ENCODE results near the gene ATXN1.

The ATXN1 gene

GRCh38 chr6:16316741-16317251, 444.5 kb downstream of the ATXN1 start:
- no CpG with 5 or more reads among the region's 7 CpGs for WGBS (ENCODE audit: insufficient coverage, insufficient read length)
- H3K36me3 ChIP-seq (ENCODE audit: control insufficient read depth, insufficient read depth, low read length) = no peaks in the 10 kb centered on the region
- no peaks in the 10 kb centered on the region for H3K27me3 ChIP-seq (ENCODE audit: control insufficient read depth, insufficient read depth, low read length)
- H3K4me3 ChIP-seq (ENCODE audit: low read length) = no peak overlapping the region
- H3K4me1 ChIP-seq (ENCODE audit: control insufficient read depth, insufficient read depth, low read length) = peaks cover 5% of the 10 kb centered on the region
- DNase-seq (ENCODE audit: low read depth, low spot score) = no peak
- H3K9me3 ChIP-seq (ENCODE audit: control insufficient read depth, insufficient read depth, low read length) = no peaks in the 10 kb centered on the region
- H3K27ac ChIP-seq (ENCODE audit: low read length) = no peak overlapping the region

- DNase-seq (ENCODE audit: low read depth, low spot score) = no peak
- Histone ChIP-seq H3K27ac (ENCODE audit: low read length) (no peak overlapping the region), H3K4me3 (ENCODE audit: low read length) (no peak overlapping the region), H3K27me3 (ENCODE audit: control insufficient read depth, insufficient read depth, low read length) (no peaks in the 10 kb centered on the region), H3K36me3 (ENCODE audit: control insufficient read depth, insufficient read depth, low read length) (no peaks in the 10 kb centered on the region), H3K9me3 (ENCODE audit: control insufficient read depth, insufficient read depth, low read length) (no peaks in the 10 kb centered on the region), H3K4me1 (ENCODE audit: control insufficient read depth, insufficient read depth, low read length) (no peaks in the 10 kb centered on the region)
- no CpG with 5 or more reads among the region's 4 CpGs for WGBS (ENCODE audit: insufficient coverage, insufficient read length)
These were observed 447.0 kb downstream of the ATXN1 start for GRCh38 chr6:16314296-16314695.

GRCh38 chr6:16313732-16314131, 447.5 kb downstream of the ATXN1 start:
- Histone ChIP-seq H3K4me3 (ENCODE audit: low read length) (no peak overlapping the region), H3K9me3 (ENCODE audit: control insufficient read depth, insufficient read depth, low read length) (no peaks in the 10 kb centered on the region), H3K36me3 (ENCODE audit: control insufficient read depth, insufficient read depth, low read length) (no peaks in the 10 kb centered on the region), H3K4me1 (ENCODE audit: control insufficient read depth, insufficient read depth, low read length) (no peaks in the 10 kb centered on the region), H3K27me3 (ENCODE audit: control insufficient read depth, insufficient read depth, low read length) (no peaks in the 10 kb centered on the region), H3K27ac (ENCODE audit: low read length) (no peak overlapping the region)
- WGBS (ENCODE audit: insufficient coverage, insufficient read length) = no CpG with 5 or more reads among the region's 9 CpGs
- no peak for DNase-seq (ENCODE audit: low read depth, low spot score)

GRCh38 chr6:16311763-16312162, 449.5 kb downstream of the ATXN1 start:
- no peak overlapping the region for H3K4me3 ChIP-seq (ENCODE audit: low read length)
- WGBS (ENCODE audit: insufficient coverage, insufficient read length) = no CpG with 5 or more reads among the region's 6 CpGs
- H3K9me3 ChIP-seq (ENCODE audit: control insufficient read depth, insufficient read depth, low read length) = no peaks in the 10 kb centered on the region
- no peaks in the 10 kb centered on the region for H3K27me3 ChIP-seq (ENCODE audit: control insufficient read depth, insufficient read depth, low read length)
- H3K36me3 ChIP-seq (ENCODE audit: control insufficient read depth, insufficient read depth, low read length) = no peaks in the 10 kb centered on the region
- no peak for DNase-seq (ENCODE audit: low read depth, low spot score)
- no peaks in the 10 kb centered on the region for H3K4me1 ChIP-seq (ENCODE audit: control insufficient read depth, insufficient read depth, low read length)
- no peak overlapping the region for H3K27ac ChIP-seq (ENCODE audit: low read length)

- no peaks in the 10 kb centered on the region for H3K36me3 ChIP-seq (ENCODE audit: control insufficient read depth, insufficient read depth, low read length)
- no CpG with 5 or more reads among the region's 20 CpGs for WGBS (ENCODE audit: insufficient coverage, insufficient read length)
- H3K4me1 ChIP-seq (ENCODE audit: control insufficient read depth, insufficient read depth, low read length) = peaks cover 3% of the 10 kb centered on the region
- H3K27ac ChIP-seq (ENCODE audit: low read length) = no peak overlapping the region
- no peak for DNase-seq (ENCODE audit: low read depth, low spot score)
- no peak overlapping the region for H3K4me3 ChIP-seq (ENCODE audit: low read length)
- H3K27me3 ChIP-seq (ENCODE audit: control insufficient read depth, insufficient read depth, low read length) = no peaks in the 10 kb centered on the region
- H3K9me3 ChIP-seq (ENCODE audit: control insufficient read depth, insufficient read depth, low read length) = no peaks in the 10 kb centered on the region
These were observed 454.9 kb downstream of the ATXN1 start for GRCh38 chr6:16306334-16306733.

- H3K9me3 ChIP-seq (ENCODE audit: control insufficient read depth, insufficient read depth, low read length) = no peaks in the 10 kb centered on the region
- no peaks in the 10 kb centered on the region for H3K27me3 ChIP-seq (ENCODE audit: control insufficient read depth, insufficient read depth, low read length)
- peaks cover 3% of the 10 kb centered on the region for H3K4me1 ChIP-seq (ENCODE audit: control insufficient read depth, insufficient read depth, low read length)
- H3K36me3 ChIP-seq (ENCODE audit: control insufficient read depth, insufficient read depth, low read length) = no peaks in the 10 kb centered on the region
- H3K27ac ChIP-seq (ENCODE audit: low read length) = no peak overlapping the region
- no peak for DNase-seq (ENCODE audit: low read depth, low spot score)
- H3K4me3 ChIP-seq (ENCODE audit: low read length) = no peak overlapping the region
- WGBS (ENCODE audit: insufficient coverage, insufficient read length) = no CpG with 5 or more reads among the region's 19 CpGs
These were observed 455.5 kb downstream of the ATXN1 start for GRCh38 chr6:16305788-16306187.

GRCh38 chr6:16305246-16305725, 456.0 kb downstream of the ATXN1 start:
- no peak overlapping the region for H3K4me3 ChIP-seq (ENCODE audit: low read length)
- H3K4me1 ChIP-seq (ENCODE audit: control insufficient read depth, insufficient read depth, low read length) = peaks cover 3% of the 10 kb centered on the region
- no CpG with 5 or more reads among the region's 7 CpGs for WGBS (ENCODE audit: insufficient coverage, insufficient read length)
- no peak for DNase-seq (ENCODE audit: low read depth, low spot score)
- H3K36me3 ChIP-seq (ENCODE audit: control insufficient read depth, insufficient read depth, low read length) = no peaks in the 10 kb centered on the region
- H3K9me3 ChIP-seq (ENCODE audit: control insufficient read depth, insufficient read depth, low read length) = no peaks in the 10 kb centered on the region
- H3K27me3 ChIP-seq (ENCODE audit: control insufficient read depth, insufficient read depth, low read length) = no peaks in the 10 kb centered on the region
- H3K27ac ChIP-seq (ENCODE audit: low read length) = no peak overlapping the region

- Histone ChIP-seq H3K9me3 (ENCODE audit: control insufficient read depth, insufficient read depth, low read length) (no peaks in the 10 kb centered on the region), H3K36me3 (ENCODE audit: control insufficient read depth, insufficient read depth, low read length) (no peaks in the 10 kb centered on the region), H3K27me3 (ENCODE audit: control insufficient read depth, insufficient read depth, low read length) (no peaks in the 10 kb centered on the region), H3K4me1 (ENCODE audit: control insufficient read depth, insufficient read depth, low read length) (peaks cover 3% of the 10 kb centered on the region), H3K4me3 (ENCODE audit: low read length) (no peak overlapping the region), H3K27ac (ENCODE audit: low read length) (no peak overlapping the region)
- DNase-seq (ENCODE audit: low read depth, low spot score) = no peak
- no CpG with 5 or more reads among the region's 27 CpGs for WGBS (ENCODE audit: insufficient coverage, insufficient read length)
These were observed 458.3 kb downstream of the ATXN1 start for GRCh38 chr6:16302721-16303552.

GRCh38 chr6:16301511-16301910, 459.7 kb downstream of the ATXN1 start:
- no peak overlapping the region for H3K4me3 ChIP-seq (ENCODE audit: low read length)
- no peak overlapping the region for H3K27ac ChIP-seq (ENCODE audit: low read length)
- H3K36me3 ChIP-seq (ENCODE audit: control insufficient read depth, insufficient read depth, low read length) = no peaks in the 10 kb centered on the region
- DNase-seq (ENCODE audit: low read depth, low spot score) = no peak
- H3K27me3 ChIP-seq (ENCODE audit: control insufficient read depth, insufficient read depth, low read length) = no peaks in the 10 kb centered on the region
- no peaks in the 10 kb centered on the region for H3K9me3 ChIP-seq (ENCODE audit: control insufficient read depth, insufficient read depth, low read length)
- H3K4me1 ChIP-seq (ENCODE audit: control insufficient read depth, insufficient read depth, low read length) = peaks cover 3% of the 10 kb centered on the region
- no CpG with 5 or more reads among the region's 7 CpGs for WGBS (ENCODE audit: insufficient coverage, insufficient read length)

GRCh38 chr6:16299861-16300260, 461.4 kb downstream of the ATXN1 start:
- Histone ChIP-seq H3K4me1 (ENCODE audit: control insufficient read depth, insufficient read depth, low read length) (peaks cover 1% of the 10 kb centered on the region; the same call in 1 of the 2 replicates), H3K9me3 (ENCODE audit: control insufficient read depth, insufficient read depth, low read length) (no peaks in the 10 kb centered on the region), H3K27me3 (ENCODE audit: control insufficient read depth, insufficient read depth, low read length) (no peaks in the 10 kb centered on the region), H3K36me3 (ENCODE audit: control insufficient read depth, insufficient read depth, low read length) (no peaks in the 10 kb centered on the region), H3K27ac (ENCODE audit: low read length) (no peak overlapping the region), H3K4me3 (ENCODE audit: low read length) (no peak overlapping the region)
- DNase-seq (ENCODE audit: low read depth, low spot score) = no peak
- no CpG with 5 or more reads among the region's 3 CpGs for WGBS (ENCODE audit: insufficient coverage, insufficient read length)
